ENCODE measurements around the gene MORF4L1.
"Not testable (repeated sequence)": the region's sequence is repeated elsewhere in the genome, so short reads cannot be mapped to it uniquely, and the experiment has no call there.

Gene MORF4L1

DNA sequence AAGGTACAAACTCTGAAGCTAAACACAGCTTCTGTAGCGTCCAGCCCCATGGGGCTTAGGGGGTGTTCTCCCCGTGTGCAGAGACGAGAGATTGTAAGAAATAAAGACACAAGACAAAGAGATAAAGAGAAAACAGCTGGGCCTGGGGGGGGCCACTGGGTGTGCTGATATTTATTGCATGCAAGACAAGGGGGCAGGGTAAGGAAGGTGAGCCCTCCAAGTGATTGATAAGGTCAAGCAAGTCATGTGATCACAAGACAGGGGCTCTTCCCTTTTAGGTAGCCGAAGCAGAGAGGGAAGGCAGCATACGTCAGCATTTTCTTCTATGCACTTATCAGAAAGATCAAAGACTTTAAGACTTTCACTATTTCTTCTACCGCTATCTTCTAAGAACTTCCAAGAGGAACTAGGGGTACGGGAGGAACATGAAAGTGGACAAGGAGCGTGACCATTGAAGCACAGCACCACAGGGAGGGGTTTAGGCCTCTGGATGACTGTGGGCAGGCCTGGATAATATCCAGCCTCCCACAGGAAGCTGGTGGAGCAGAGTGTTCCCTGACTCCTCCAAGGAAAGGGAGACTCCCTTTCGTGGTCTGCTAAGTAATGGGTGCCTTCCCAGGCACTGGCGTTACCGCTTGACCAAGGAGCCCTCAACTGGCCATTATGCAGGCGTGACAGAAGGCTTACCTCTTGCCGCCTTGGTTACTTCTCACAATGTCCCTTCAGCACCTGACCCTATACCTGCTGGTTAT is 29.8 kb downstream of the MORF4L1 start:
- DNase-seq: not testable (repeated sequence)

- no peak for DNase-seq
Measured at GRCh38 chr15:78904599-78905358, 32.1 kb downstream of the MORF4L1 start.

- no peak for DNase-seq
Measured at GRCh38 chr15:78906316-78906620, 33.6 kb downstream of the MORF4L1 start.

DNA sequence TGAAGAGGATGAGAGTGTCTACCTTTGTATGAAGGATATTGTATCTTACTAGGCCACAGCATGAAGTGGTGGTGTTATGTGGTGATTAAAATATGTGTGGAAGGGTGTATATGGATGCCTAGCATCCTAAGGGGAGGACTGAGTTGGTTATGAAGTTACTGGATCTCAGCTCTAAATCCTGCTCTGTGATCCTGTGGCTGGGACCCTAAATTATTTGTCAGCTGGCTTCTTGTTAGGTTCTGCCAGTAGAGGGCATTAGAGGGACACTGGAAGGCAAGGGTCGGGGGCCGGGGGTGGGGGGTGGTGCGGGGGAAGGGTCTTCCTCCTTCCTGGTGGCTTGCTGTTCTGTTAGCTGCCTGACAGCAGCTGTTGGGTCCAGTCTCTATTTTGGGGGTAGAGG is 34.9 kb downstream of the MORF4L1 start:
- no peak for DNase-seq

GRCh38 chr15:78909160-78909695 is 36.5 kb downstream of the MORF4L1 start:
- no peak for DNase-seq

GRCh38 chr15:78909791-78910228 is 37.1 kb downstream of the MORF4L1 start:
- DNase-seq: peak; percentile 31 to 39

GRCh38 chr15:78910271-78910670 is 37.6 kb downstream of the MORF4L1 start:
- DNase-seq: no peak

DNA sequence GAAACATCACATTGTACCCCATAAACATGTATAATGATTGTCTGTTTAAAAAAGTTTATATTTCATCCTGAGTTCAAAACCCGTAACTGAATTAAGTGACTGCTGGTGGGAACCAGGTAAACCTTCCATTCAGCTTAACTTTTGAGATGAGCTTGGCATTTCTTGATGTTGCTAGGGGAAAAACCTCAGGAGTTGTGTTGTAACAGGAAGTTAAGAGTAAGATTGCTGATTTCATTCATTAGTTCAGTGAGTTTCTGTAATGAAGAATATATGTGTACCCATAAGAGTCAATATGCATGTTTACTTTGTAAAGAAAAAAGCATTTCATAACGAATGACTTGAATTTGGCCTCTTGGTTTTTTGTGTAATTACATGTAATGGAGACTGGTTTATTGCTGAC is 39.6 kb downstream of the MORF4L1 start:
- DNase-seq: no peak

GRCh38 chr15:78913012-78913411 is 40.3 kb downstream of the MORF4L1 start:
- no peak for DNase-seq

- no peak for DNase-seq
Measured at GRCh38 chr15:78914027-78914764, 41.5 kb downstream of the MORF4L1 start.

GRCh38 chr15:78915341-78916087 is 42.8 kb downstream of the MORF4L1 start:
- DNase-seq: peak; percentile 20 to 51

DNA sequence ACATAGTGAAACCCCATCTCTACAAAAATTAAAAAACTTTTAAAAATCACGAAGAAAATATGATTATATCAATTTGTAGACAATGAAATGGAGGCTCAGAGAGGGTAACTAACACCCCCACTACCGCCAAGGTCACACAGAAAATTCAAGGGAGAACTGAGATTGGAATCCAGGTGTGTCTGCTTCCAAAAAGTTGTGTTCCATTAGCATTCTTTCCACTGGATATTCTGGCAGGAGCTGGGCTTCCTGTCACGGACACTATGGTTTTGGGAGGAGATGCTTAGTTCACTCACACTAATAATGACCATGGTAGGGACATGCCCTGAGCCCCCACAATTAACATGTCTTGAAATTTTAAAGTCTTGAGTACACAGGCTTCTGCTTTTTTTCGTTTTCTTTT is 43.4 kb downstream of the MORF4L1 start:
- DNase-seq: no peak

DNA sequence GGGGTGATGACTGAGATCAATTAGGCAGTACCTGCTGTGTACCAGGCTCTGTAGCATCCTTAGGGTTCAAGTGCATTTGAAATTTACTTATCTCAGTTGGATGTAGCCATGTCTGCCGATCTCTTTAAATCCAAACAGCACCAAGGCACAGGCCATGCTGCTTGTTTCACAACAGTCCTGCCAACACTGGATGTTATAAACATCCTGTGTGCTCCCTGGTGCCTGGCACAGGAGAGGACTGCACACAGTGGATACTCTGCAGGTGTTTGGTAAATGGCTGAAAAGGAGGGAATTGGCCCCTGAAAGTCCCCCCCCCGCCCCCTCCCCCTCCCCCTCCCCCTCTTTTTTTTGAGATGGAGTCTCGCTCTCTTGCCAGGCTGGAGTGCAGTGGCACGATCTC is 45.2 kb downstream of the MORF4L1 start:
- no peak for DNase-seq

- DNase-seq: no peak
Measured at GRCh38 chr15:78921517-78921916, 48.8 kb downstream of the MORF4L1 start.

DNA sequence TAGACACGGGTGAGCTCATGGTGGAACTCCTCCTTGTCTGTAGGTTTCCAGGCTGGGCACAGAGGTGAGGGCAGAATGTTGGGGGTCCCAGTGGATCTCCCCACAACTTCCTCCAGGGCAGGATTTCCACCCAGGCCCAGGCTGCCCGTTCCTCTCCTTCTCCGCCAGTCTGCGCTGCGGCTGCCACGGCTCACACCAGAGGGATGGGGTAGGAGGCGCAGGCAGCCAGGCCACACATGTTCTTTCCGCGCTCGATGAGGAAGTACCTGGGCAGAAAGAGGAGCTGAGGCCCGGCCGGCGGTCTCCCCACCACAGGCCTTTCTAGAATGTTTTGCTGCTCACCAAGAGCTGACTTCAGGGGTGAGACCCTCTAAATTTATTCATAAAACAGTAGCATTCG is 49.2 kb downstream of the MORF4L1 start:
- no peak for DNase-seq

DNA sequence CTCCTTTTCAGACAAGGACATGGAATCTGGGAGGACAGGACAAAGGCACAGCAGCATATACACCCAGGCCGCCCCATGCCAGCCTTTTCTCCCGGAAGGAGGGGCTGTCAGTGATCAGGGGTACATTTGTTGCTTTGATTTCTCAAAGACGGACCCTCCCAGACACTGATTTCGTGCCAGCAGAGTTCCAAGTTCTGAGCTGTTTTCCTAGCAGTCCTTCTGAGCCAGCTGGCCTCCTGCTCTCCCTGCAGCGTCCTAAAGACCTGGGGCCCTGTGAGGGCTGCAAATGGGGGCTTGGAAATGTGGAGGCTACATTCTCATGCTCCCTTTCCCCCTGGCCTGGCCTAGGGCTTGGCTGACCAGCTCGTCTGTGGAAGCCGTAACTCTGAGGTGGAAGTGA is 49.8 kb downstream of the MORF4L1 start:
- DNase-seq: no peak

DNA sequence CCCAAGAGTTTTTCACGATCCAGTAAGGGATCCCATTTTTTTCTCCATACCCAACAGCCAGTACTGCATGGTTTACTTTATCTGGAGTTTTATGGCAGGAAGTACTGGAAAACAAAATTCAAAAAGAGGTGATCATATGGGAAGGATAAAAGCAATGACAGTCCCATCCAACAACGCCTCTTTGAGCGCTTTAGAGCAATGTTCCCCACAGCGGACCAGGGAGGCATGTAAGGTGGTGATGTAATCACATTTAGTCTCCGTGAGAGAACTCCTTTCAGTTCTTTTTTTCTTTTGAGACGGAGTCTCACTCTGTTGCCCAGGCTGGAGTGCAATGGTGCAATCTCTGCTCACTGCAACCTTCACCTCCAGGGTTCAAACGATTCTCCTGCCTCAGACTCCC is 50.3 kb downstream of the MORF4L1 start:
- DNase-seq: no peak

DNA sequence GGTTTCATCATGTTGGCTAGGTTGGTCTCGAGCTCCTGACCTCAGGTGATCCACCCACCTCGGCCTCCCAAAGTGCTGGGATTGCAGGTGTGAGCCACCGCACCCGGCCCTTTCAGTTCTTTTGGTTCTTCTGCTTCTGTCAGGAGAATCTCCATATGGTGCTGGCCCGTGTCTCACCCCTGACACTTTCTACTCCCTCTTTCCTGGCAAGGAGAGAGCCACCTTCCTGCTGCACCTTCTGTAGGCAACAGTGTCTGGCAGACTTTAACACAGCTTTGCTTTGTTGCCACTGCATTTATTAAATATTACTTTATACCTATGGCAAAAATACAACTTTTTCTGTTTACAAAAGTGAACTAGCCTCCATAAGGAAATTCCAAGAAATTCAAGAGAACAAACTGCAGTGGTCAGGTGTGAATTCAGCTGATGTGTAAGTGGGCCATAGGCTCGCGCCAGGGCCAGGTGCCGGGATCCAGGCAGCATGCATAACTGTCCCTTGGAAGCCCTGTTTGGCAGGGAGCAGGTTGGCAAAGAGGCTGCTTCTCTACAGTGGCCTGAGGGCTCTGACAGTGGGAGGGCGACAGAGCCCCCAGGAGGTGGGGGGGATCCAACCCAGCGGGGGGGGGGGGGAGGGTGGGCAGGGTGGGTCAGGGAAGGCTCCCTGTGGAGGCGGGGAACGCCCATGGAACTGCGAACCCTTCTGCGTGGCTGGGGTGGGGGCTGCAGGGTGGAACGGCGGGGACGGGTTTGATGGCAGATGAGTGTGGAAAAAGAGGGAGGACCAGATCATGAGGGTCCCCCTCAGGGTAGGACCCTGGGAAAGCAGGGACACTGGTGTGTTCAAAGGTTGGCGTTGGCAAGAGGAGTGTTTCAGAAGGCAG is 51.0 kb downstream of the MORF4L1 start:
- DNase-seq: no peak

DNA sequence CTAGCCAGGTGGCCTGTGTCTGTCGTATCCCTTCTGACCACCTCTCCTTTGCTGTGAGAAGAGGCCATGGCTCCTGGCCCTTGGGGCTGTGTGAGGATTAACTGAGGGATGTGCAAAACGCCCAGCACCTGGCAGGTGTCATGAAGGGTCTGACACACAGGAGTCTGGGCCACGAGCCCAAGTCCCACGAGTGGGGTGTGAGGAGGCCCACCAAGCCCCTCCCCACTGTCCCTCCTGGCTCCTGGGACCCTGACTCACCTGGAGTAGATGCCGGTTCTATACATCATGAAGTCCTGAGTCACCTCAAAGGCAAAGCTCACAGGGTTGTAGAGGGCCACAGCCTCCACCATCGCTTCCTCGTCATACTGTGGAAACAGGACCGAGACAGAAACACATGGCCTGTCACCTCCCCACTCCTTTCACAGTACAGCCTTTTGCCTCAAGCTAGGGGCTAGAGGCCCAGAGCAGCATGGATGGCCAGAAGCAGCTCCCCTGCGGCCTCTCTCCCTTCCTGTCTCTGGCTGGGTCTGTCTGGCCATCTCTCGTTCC is 52.5 kb downstream of the MORF4L1 start:
- DNase-seq: no peak

DNA sequence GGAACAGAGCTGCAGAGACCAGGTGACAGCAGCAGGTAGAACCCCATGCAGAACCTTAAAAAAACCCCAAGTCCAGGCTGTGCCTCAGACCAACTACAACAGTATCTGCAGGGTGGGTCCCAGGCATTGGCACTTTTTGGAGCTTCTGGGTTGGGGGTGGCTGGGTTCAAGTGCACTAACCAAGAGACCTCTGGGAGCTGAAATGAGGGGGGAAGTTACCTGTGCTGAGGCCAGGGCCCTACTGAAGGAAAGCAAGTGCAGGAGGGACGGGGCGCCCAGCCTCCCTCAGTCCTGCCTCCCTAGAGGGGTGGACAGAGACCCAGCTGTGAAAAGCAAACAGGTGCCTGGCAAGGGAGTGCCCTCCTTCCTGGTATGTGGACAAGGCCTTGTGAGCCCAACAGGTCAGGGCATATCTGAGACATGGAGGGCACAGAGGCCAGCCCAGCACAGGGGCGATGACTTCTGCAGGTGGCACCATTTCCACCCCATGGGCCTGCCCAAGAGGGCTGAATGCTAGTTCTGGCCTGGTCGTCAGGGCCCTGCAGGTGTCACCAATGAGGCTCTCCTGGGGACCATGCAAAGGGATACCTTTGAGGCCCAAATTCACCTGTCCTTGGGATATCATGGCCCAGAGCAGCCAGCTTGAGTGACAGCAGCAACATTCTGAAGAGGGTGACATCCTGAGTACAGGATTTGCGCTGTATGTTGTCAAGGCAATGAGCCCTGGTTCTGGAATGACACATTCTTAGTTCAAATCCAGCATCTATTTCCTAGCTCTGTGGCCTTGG is 53.5 kb downstream of the MORF4L1 start:
- DNase-seq: no peak

Data from CD4-positive, alpha-beta T cell treated with Interleukin-4 for 1 hour (primary cell).